HL-60 (cell line): ENCODE results near the gene ZBTB7C.

Experiments used
- DNase-seq, 2 experiments: peaks; one replicate each; pipeline ENCODE4 v3.0.0-alpha.2; 2010 to 2020; ENCODE audit warnings: low read depth in 1 of 2, low spot score in 1 of 2
- H3K27ac ChIP-seq: fragments of 250-450 bp; sonication (Bioruptor Pico); replicated peaks from 2 replicates; pipeline ENCODE4 v1.5.1; 2020; ENCODE audit warnings: mild to moderate bottlenecking, moderate library complexity
- H3K27me3 ChIP-seq: fragments of 250-450 bp; sonication (Bioruptor Pico); 2 replicates; pipeline ENCODE4 v1.5.1; 2021; ENCODE audit warnings: mild to moderate bottlenecking, moderate library complexity; ENCODE audit not compliant: insufficient read depth, poor library complexity, severe bottlenecking
- H3K4me3 ChIP-seq: replicated peaks from 2 replicates; pipeline ENCODE4 v1.5.1; 2011; ENCODE audit warnings: mild to moderate bottlenecking, control low read depth, low read length; ENCODE audit not compliant: insufficient read depth
- GABPA ChIP-seq: IDR thresholded peaks from 2 replicates; pipeline ENCODE4 v1.6.1; 2012; ENCODE audit warnings: low read depth
- POLR2AphosphoS5 ChIP-seq: IDR thresholded peaks from 2 replicates; pipeline ENCODE4 v1.6.1; 2012; ENCODE audit warnings: low read depth
- SPI1 ChIP-seq: IDR thresholded peaks from 2 replicates; pipeline ENCODE4 v1.6.1; 2012; ENCODE audit warnings: low read depth, mild to moderate bottlenecking, borderline replicate concordance
- TF ChIP-seq, protein P1 (sequence below): IDR thresholded peaks from one replicate; pipeline ENCODE4 v1.5.1; 2011; ENCODE audit warnings: low read length, control low read depth, inconsistent platforms; ENCODE audit not compliant: insufficient read depth
- TF ChIP-seq, protein P2 (sequence below): IDR thresholded peaks from 2 replicates; pipeline ENCODE4 v1.6.1; 2012; ENCODE audit warnings: low read depth; ENCODE audit not compliant: insufficient replicate concordance

ZBTB7C gene

GRCh38 chr18:48125724-48126123 lies 283.5 kb downstream of the ZBTB7C start:
- H3K27ac ChIP-seq = no peak overlapping the region
- TF ChIP-seq POLR2AphosphoS5 (no peak), SPI1 (no peak), GABPA (no peak)
- TF ChIP-seq, protein P1, sequence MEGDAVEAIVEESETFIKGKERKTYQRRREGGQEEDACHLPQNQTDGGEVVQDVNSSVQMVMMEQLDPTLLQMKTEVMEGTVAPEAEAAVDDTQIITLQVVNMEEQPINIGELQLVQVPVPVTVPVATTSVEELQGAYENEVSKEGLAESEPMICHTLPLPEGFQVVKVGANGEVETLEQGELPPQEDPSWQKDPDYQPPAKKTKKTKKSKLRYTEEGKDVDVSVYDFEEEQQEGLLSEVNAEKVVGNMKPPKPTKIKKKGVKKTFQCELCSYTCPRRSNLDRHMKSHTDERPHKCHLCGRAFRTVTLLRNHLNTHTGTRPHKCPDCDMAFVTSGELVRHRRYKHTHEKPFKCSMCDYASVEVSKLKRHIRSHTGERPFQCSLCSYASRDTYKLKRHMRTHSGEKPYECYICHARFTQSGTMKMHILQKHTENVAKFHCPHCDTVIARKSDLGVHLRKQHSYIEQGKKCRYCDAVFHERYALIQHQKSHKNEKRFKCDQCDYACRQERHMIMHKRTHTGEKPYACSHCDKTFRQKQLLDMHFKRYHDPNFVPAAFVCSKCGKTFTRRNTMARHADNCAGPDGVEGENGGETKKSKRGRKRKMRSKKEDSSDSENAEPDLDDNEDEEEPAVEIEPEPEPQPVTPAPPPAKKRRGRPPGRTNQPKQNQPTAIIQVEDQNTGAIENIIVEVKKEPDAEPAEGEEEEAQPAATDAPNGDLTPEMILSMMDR = no peak
- TF ChIP-seq, protein P2, sequence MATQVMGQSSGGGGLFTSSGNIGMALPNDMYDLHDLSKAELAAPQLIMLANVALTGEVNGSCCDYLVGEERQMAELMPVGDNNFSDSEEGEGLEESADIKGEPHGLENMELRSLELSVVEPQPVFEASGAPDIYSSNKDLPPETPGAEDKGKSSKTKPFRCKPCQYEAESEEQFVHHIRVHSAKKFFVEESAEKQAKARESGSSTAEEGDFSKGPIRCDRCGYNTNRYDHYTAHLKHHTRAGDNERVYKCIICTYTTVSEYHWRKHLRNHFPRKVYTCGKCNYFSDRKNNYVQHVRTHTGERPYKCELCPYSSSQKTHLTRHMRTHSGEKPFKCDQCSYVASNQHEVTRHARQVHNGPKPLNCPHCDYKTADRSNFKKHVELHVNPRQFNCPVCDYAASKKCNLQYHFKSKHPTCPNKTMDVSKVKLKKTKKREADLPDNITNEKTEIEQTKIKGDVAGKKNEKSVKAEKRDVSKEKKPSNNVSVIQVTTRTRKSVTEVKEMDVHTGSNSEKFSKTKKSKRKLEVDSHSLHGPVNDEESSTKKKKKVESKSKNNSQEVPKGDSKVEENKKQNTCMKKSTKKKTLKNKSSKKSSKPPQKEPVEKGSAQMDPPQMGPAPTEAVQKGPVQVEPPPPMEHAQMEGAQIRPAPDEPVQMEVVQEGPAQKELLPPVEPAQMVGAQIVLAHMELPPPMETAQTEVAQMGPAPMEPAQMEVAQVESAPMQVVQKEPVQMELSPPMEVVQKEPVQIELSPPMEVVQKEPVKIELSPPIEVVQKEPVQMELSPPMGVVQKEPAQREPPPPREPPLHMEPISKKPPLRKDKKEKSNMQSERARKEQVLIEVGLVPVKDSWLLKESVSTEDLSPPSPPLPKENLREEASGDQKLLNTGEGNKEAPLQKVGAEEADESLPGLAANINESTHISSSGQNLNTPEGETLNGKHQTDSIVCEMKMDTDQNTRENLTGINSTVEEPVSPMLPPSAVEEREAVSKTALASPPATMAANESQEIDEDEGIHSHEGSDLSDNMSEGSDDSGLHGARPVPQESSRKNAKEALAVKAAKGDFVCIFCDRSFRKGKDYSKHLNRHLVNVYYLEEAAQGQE = no peak
- DNase-seq = no peak
- no peak overlapping the region for H3K4me3 ChIP-seq
- H3K27me3 ChIP-seq = peaks cover 9% of the 10 kb centered on the region

DNA sequence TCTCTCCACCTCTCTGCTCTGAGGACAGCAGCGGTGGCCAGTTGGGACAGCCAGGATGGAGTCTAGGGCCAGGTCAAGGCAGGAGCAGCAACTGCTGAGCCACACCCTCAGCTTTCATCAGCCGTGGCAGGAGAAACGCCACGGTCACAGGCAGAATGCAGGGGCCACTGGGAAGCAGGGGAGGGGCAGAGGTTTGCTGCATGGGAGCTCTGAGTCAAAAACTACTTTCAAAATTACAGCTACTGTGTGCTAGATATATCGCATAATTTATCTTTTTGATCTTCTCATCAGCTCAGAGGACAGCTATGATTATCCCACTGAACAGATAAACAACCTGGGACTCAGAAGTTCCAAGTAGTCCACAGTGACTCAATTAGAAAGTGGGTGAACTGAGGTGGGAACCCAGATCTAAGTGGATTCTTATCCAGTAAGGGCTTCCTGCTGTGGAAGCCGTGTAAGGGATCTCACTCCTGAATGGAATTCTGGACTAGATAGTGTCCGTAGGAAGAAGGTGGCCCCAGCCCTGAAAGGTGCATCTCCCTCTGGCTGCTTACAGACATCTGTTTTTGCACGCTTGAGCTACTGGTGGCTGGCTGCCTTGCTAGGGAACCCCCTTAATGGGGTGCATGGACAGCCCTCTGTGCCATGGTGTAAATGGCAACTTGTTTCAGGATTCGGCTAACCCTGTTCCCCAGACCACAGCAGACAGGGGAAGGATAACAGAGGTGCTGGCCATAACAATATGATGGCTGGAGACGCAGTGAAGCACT lies 284.1 kb downstream of the ZBTB7C start:
- Histone ChIP-seq H3K27me3 (peaks cover 8% of the 10 kb centered on the region), H3K27ac (no peak overlapping the region), H3K4me3 (no peak overlapping the region)
- no peak for DNase-seq
- TF ChIP-seq, protein P1 = no peak
- no peak for TF ChIP-seq GABPA
- no peak for TF ChIP-seq SPI1
- TF ChIP-seq, protein P2 = no peak
- no peak for TF ChIP-seq POLR2AphosphoS5

- no peak for DNase-seq
- peaks cover 7% of the 10 kb centered on the region for H3K27me3 ChIP-seq
These were observed 285.2 kb downstream of the ZBTB7C start for GRCh38 chr18:48123941-48124340.

More at GRCh38 chr18:48123941-48124340, 285.2 kb downstream of the ZBTB7C start:
- Histone ChIP-seq H3K27ac (no peak overlapping the region), H3K4me3 (no peak overlapping the region)
- TF ChIP-seq, protein P1 = no peak
- TF ChIP-seq, protein P2 = no peak
- no peak for TF ChIP-seq GABPA
- TF ChIP-seq POLR2AphosphoS5 = no peak
- no peak for TF ChIP-seq SPI1
